DMS53 (cell line): Measurements from ENCODE around the gene DOHH.

Experiments
- DNase-seq: peaks from one replicate; lab custom pipeline; 2025; lab: John Stamatoyannopoulos, UW

DOHH gene

DNA sequence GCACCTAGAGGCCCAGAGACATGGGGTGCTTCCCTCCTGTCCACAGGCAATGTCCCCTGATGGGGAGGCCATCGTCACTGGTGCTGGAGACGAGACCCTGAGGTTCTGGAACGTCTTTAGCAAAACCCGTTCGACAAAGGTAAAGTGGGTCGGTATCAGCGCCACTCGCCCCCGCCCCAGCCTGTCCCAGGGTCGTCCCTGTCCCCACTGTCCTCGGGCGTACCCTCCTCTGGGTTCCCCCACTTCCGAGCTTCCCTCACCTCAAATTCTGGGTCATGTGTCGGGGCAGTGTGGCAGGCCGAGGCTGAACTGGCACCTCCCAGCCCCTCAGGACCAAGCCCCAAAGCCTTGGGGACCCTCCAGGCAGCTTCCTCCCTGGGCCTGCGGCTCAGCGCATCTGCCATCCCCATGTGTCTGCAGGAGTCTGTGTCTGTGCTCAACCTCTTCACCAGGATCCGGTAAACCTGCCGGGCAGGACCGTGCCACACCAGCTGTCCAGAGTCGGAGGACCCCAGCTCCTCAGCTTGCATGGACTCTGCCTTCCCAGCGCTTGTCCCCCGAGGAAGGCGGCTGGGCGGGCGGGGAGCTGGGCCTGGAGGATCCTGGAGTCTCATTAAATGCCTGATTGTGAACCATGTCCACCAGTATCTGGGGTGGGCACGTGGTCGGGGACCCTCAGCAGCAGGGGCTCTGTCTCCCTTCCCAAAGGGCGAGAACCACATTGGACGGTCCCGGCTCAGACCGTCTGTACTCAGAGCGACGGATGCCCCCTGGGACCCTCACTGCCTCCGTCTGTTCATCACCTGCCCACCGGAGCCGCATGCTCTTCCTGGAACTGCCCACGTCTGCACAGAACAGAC, 34.1 kb upstream of the DOHH start:
- DNase-seq = no peak

DNA sequence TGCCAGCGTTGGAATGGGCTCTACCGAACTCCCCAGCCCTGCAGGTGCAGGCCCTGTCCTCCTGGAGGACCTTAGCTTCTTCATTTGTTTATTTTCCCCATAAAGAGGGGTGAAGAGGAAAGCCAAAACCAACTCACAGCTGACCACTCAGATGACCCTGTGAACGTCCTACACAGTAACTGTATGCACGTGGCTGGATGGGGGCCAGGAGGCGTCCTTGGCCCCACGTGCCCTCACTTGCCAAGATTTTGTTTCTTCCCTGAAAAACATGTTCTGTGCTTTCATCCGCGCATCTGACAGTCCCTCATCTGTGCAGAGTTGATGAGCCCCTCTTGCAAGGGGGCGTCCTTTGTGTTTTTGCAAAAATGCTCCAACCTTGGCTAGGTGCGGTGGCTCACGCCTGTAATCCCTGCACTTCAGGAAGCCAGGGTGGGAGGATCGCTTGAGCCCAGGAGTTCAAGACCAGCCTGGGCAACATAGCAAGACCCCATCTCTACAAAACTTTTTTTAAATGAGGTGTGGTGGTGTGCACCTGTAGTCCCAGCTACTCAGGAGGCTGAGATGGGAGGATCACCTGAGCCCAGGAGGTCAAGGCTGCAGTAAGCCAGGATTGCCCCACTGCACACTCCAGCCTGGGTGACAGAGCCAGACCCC, 33.2 kb upstream of the DOHH start:
- no peak for DNase-seq

- DNase-seq = no peak
These were observed 32.6 kb upstream of the DOHH start for GRCh38 chr19:3533033-3533432.

GRCh38 chr19:3532154-3532786, 31.8 kb upstream of the DOHH start:
- no peak for DNase-seq

DNA sequence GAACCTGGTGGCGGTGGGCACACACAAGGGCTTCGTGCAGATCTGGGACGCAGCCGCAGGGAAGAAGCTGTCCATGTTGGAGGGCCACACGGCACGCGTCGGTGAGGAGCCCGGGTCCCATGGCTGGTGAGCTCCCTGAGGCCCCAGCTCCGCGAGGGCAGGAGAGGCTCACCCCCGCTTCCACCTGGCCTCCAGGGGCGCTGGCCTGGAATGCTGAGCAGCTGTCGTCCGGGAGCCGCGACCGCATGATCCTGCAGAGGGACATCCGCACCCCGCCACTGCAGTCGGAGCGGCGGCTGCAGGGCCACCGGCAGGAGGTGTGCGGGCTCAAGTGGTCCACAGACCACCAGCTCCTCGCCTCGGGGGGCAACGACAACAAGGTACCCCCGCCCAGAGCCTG, 31.2 kb upstream of the DOHH start:
- DNase-seq = no peak

DNA sequence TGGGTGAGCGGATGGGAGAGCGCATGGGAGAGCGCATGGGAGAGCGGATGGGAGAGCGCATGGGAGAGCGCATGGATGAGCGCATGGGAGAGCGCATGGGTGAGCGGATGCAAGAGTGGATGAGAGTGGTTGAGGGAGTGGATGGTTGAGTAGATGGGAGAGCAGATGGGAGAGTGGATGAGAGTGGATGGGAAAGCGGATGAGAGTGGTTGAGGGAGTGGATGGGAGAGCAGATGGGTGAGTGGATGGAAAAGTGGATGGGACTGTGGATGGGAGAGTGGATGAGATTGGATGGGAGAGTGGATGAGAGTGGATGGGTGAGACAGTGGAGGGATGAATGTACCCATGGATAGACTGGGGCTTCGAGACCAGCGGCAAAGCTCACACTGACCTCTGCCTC, 29.9 kb upstream of the DOHH start:
- no peak for DNase-seq

GRCh38 chr19:3529299-3529698, 28.8 kb upstream of the DOHH start:
- peak; percentile 45 for DNase-seq

DNA sequence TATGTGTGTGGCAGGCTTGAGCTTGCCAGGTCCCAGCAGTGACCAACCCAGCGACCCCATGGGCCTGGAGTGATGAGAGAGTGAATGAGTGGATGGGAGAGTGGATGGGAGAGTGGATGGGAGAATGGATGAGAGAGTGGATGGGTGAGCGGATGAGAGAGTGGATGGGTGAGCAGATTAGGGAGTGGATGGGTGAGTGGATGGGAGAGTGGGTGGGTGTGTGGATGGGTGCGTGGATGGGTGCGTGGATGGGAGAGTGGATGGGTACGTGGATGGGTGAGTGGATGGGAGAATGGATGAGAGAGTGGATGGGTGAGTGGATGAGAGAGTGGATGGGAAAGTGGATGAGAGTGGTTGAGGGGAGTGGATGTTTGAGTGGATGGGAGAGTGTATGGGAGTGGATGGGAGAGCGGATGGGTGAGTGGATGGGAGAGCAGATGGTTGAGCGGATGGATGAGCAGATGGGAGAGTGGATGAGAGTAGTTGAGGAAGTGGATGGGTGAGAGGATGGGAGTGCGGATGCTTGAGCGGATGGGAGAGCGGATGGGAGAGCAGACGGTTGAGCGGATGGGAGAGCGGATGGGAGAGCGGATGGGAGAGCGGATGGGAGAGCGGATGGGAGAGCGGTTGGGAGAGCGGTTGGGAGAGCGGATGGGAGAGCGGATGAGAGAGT, 28.2 kb upstream of the DOHH start:
- no peak for DNase-seq

GRCh38 chr19:3528080-3528479, 27.6 kb upstream of the DOHH start:
- no peak for DNase-seq

DNA sequence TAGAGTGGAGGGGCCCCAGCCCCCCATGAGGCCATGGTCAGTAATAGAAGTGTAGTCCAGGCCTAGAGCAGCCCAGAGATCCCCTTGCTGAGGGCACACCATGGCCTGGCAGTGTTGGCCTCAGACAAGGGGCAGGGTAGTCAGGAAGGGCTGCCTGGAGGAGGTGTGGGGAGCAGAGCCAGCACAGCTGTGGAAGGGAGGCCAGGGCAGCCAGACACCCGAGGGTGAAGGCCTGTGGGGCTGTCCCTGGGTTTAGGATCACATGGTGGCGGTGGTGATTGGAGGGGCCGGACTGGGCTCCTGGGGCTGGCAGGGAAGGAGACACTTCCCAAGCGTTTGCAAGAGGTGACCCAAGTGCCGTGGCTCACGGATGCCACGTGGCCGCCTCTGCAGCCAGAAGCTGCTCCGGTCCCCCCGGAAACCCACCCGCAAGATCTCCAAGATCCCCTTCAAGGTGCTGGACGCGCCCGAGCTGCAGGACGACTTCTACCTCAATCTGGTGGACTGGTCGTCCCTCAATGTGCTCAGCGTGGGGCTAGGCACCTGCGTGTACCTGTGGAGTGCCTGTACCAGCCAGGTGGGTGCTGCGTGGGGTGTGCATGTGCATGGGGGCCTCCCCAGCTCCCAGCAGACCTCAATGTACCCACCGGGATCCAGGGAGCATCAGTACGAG, 26.9 kb upstream of the DOHH start:
- DNase-seq = no peak

DNA sequence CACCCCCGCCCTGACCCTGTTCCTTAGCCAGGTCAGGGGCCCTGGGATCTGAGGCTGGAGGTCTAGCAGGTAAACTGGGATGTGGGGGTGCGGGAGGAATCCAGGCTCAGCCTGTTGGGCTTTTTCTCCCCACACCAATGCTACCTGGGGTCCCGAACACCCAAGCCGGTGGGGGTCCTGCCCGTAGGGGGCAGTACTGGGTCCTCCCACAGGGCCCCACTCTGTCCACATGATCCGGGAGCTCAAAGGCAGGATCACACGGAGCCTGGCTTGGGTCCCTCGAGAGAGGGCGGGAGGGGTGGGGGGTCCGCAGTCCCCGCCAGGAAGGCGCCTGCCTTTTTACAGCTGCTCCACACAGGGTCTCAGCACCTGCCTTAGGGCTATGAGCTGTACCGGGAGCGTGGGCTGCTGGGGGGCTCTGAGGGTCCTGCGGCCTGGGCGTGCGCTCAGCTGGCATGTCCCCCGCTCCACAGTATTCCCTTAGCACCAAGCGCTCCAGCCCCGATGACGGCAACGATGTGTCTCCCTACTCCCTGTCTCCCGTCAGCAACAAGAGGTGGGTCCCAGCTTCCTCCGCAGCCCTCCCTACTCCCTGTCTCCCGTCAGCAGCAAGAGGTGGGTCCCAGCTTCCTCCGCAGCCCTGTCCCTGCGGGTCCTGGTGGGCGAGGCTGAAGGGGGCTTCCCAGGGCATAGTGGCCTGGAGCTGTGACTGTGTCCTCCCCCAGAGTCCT, 26.2 kb upstream of the DOHH start:
- DNase-seq = no peak

DNA sequence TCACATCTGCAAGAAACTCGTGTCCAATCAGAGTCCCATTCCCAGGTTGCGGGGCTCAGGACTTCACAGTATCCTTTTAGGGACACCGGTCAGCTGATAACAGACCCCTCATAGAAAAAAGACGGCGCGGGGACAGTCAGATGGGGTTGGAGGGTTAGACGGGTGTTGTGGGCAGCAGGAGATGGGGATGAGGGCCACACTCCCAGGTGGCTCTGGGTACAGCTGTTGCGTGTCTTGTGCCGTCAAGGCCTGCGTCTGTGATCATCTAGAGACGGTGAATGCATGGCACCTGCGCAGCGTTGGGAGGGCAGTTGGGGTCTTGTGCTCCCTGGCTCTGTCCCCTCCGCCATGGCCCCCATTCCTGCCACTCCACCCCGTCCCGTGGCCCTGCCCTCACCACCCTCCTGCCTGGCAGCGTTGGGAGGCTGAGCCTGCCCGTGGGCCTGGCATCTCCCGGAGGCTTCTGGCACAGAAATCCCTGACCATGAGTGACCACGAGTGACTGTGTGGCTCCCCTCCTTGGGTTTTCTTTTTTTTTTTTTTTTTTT, 24.5 kb upstream of the DOHH start:
- DNase-seq = no peak

- no peak for DNase-seq
These were observed 23.8 kb upstream of the DOHH start for GRCh38 chr19:3524078-3524842.

- DNase-seq = no peak
These were observed 23.0 kb upstream of the DOHH start for GRCh38 chr19:3523361-3524077.

GRCh38 chr19:3522421-3523360, 22.2 kb upstream of the DOHH start:
- no peak for DNase-seq

- no peak for DNase-seq
These were observed 20.6 kb upstream of the DOHH start for GRCh38 chr19:3521104-3521445.

GRCh38 chr19:3520166-3521103, 20.0 kb upstream of the DOHH start:
- DNase-seq = no peak
